Measurements from ENCODE around the gene TRPV5.

Gene TRPV5

GRCh38 chr7:142908290-142908689, 25.3 kb downstream of the TRPV5 start:
- DNase-seq, result no peak

DNA sequence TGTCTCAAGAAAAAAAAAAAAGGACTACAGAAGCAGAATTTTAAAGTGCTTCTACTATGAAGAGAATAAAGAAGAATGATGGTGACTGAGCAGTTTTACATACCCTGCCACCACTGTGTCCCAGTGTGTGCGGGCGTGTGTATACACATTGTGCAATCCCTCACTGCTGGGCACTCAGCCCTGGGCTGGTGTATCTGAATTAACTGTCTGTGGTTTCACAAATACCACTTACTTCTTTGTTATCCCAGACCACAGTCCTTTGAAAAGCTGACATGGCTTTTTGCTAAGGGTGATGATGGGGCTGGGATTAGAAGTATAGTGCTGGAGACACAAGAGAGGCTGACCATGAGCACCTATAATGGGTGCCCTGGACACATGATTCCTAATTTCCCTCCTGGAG, 26.9 kb downstream of the TRPV5 start:
- DNase-seq, result no peak

DNA sequence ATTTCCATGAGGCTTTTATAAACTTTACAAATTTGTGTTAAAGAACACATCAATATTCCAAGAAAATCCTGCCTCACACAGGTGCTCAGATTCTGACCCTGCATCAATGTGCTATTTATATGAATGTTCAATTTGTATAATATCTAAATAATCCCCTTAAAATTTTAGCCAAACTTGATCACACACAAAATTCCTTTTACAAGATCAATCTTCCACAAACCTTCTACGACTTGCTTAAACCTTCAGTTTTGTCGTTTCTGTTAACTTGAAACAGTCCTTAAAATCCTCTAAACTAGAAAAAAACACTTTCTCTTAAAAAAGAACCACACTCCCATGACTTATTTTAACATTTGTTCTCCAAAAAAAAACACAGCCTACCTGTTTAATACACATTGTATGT, 27.8 kb downstream of the TRPV5 start:
- no peak for DNase-seq

- no peak for DNase-seq
Measured at GRCh38 chr7:142904128-142904527, 29.4 kb downstream of the TRPV5 start.

- no peak for DNase-seq
Measured at GRCh38 chr7:142901426-142902259, 31.9 kb downstream of the TRPV5 start.

GRCh38 chr7:142899661-142900060, 33.9 kb downstream of the TRPV5 start:
- no peak for DNase-seq

- no peak for DNase-seq
Measured at GRCh38 chr7:142898377-142899170, 35.0 kb downstream of the TRPV5 start.

DNA sequence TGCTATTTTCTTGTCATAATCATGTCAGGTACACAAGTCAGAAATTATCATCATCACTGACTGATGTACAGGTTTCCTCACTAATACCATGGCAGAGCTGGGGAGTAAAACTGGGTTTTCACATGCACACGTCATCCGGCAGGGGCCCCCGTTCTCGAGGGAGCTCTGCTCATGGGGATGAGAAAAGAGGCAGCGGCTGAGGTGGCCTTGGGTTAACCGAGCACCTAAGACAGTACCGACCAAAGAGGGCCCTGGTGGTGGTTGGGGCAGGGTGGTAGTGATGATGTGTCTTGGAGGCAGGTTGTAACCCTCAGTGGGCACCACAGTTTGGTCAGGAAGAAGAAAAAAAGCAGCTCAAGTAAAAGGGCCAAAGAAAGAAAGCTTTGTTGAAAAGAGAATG, 35.9 kb downstream of the TRPV5 start:
- no peak for DNase-seq

- DNase-seq, result no peak
Measured at GRCh38 chr7:142896741-142897379, 36.7 kb downstream of the TRPV5 start.

DNA sequence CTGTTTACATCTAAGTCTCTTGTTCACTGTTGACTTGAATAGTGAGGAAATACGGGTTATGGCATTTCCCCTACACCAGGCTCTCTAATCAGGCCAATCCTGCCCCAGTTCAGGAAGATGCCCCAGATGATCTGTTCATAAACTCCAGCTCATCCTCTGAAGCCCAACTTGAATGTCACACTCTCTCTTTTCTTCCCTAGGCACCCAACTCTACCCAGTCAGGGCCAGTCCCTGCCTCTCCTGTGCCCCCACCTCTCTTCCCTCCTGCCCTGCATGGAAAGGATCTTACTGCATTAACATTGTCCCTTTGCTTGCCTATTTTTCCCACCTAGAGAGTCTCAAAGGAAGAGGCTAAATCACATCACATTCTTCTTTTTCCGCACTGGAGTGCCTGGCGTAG, 37.4 kb downstream of the TRPV5 start:
- DNase-seq, result no peak

GRCh38 chr7:142894985-142895593, 38.5 kb downstream of the TRPV5 start:
- no peak for DNase-seq

- no peak for DNase-seq
Measured at GRCh38 chr7:142894112-142894984, 39.2 kb downstream of the TRPV5 start.

GRCh38 chr7:142892951-142893350, 40.6 kb downstream of the TRPV5 start:
- no peak for DNase-seq

DNA sequence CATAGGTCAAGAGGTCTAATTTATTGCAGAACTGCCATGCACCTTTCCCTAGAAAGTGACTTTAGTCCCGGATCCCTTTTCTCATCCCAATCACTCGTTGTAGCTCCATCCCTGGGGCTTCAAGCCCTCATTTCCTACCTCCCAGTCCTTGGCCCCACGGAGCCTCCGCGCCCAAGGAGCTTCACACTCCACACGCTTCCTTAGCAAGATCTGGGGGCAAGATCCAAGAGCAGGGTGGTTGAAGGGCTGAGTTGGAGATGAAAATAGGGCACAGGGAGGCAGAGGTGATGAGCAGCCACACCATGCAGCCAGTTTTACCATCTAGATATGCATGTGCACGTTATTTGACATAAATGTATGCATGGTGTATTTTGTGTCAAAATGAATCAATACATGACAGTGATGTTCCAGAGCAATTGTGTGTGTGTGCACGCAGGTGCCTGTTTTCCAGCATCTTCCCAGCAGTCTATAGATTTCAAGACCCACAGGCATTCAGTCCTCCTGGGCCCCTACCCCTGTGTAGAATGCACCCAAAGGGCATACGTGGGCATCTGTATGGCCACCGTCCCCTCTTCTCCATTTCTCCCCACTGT, 42.0 kb downstream of the TRPV5 start:
- DNase-seq, result no peak

GRCh38 chr7:142890874-142891485, 42.6 kb downstream of the TRPV5 start:
- no peak for DNase-seq

GRCh38 chr7:142889816-142890215, 43.7 kb downstream of the TRPV5 start:
- no peak for DNase-seq

DNA sequence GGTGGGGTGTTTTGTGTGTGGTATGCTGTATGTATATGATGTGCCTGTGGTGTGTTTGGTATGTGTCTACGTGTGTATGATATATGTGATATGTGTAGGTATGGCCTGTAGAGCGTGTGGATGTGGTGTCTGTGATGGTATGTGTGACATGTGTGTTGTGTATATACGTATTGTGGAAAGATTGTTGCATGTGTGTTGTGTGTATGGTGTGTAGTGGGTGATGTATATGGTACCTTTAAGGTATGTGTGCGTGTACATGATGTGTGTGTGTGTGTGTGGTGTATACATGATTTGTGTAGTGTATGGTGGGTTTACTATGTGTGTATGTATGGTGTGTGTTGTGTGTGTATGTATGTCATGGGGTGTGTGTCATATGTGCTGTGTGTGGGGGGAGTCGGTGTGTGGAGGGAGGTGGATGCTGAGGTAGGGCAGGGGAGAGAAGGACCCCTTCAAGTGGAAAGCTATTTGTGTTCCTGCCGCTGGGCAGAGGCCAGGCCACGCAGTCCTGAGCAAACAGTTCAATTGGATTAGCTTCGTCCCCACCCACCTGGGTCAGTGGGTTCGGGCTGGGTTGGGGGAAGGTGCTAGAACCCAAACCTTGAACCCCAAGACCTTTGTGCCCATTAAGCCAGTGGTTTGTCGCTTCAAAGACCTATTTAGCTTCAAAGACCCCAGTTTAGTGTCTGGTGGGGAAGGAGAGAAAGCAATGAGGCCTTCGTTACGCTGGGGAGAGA, 46.1 kb downstream of the TRPV5 start:
- no peak for DNase-seq

DNA sequence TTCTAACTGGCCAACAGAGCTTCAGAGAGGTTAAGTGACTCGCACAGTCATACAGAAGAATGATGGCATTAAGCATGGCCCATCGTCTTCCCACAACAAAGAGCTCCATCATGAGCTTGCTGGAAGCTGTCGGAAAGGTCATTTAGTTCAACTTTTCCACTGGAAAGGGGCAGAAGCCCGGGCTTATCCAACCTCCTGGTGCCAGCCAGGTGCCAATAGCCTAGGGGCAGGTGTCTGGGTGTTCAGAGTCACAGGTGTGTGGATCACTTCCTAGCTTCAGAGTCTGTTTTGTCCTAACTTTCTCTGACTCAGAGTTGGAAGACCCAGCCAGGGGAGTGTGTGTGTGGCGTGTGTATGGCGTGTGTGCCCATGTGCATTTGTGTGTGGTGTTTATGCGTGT, 46.7 kb downstream of the TRPV5 start:
- DNase-seq, result no peak

- no peak for DNase-seq
Measured at GRCh38 chr7:142885311-142886230, 48.0 kb downstream of the TRPV5 start, which contains the start of gene TRPV6. TRPV6 (minus strand) TSS chr7:142885745.

DNA sequence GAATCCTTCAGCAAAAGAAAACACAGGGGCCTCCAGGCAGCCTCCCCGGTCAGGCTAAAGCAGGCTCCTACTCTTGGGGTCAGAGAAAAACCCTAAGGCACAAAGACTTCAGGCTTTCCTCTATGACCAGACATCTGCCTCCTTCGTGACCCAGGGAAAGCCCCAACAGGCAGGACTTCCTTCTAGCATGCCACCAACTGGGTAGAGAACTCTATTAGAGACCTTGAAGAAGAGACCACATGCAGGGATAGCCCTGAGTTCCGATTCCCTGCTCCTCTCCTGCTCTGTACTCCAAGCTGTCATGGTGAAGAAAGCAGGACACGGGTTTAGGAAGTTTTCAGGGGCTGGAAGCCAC, 49.3 kb downstream of the TRPV5 start:
- no peak for DNase-seq
